ENCODE measurements around the gene HDAC11.

DNA sequence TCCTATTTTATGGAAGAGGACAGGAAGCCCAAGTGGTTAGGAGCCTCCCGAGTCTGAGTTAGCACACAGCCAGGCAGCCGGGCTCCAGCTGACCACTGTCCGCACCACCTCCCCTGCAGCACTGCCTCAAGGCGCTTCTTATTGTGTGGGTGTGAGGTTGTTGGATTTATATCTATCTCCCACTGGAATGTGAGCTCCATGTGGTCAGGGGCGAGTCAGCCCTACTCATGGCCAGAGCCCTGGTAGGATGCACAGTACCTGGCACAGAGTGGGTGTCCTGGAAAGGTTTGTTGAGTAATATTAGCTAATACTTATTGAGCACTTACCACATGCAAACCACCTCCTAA is 59.2 kb downstream of the HDAC11 start:
- TF ChIP-seq, protein P1, sequence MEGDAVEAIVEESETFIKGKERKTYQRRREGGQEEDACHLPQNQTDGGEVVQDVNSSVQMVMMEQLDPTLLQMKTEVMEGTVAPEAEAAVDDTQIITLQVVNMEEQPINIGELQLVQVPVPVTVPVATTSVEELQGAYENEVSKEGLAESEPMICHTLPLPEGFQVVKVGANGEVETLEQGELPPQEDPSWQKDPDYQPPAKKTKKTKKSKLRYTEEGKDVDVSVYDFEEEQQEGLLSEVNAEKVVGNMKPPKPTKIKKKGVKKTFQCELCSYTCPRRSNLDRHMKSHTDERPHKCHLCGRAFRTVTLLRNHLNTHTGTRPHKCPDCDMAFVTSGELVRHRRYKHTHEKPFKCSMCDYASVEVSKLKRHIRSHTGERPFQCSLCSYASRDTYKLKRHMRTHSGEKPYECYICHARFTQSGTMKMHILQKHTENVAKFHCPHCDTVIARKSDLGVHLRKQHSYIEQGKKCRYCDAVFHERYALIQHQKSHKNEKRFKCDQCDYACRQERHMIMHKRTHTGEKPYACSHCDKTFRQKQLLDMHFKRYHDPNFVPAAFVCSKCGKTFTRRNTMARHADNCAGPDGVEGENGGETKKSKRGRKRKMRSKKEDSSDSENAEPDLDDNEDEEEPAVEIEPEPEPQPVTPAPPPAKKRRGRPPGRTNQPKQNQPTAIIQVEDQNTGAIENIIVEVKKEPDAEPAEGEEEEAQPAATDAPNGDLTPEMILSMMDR (IDR thresholded peaks at IDR 0.05), result no peak
- no peak for TF ChIP-seq POLR2A (IDR thresholded peaks at IDR 0.05)
